H1 (cell line): Measurements from ENCODE around the gene ENPP6. TPM values are rescaled to one million over a fixed set of nuclear protein-coding genes. Genes with fewer than 3 reads are reported as not detected.

Experiments
- BRCA1 ChIP-seq: IDR thresholded peaks from 2 replicates; pipeline ENCODE4 v1.6.1; 2012; ENCODE audit warnings: low read depth, low read length, improper control_type of control experiment
- SIX5 ChIP-seq: IDR thresholded peaks from 2 replicates; pipeline ENCODE4 v1.6.1; 2011; ENCODE audit warnings: mild to moderate bottlenecking, low read depth, low read length
- SP4 ChIP-seq: IDR thresholded peaks from 2 replicates; pipeline ENCODE4 v1.6.1; 2012; ENCODE audit warnings: low read length, inconsistent platforms
- polyA plus RNA-seq, 7 experiments: library from polyadenylated mRNA; depleted of rRNA in 3 of 7; stranded (reverse) in 5 of 7; unstranded in 2 of 7; fragments of >200 nt in 5 of 7; fragments of 200-250 nt in 2 of 7; gene quantifications; 1 replicate in 5 of 7; 2 replicates in 1 of 7; 4 replicates in 1 of 7; pipeline versions ENCODE4 v1.2.1 to v1.2.3, GENCODE V29; 2011 to 2013; ENCODE audit warnings: missing spikeins in 2 of 7, mixed read lengths in 2 of 7
- total RNA-seq: library from RNA; stranded (reverse); fragmentation: NEBNext Ultra II Directional; extraction: Animal tissue kit (Norgen Biotek cat#: 25700); gene quantifications from 2 replicates; pipeline ENCODE4 v1.2.1, GENCODE V29; 2021
- TF ChIP-seq, protein P1 (sequence below): IDR thresholded peaks from 2 replicates; pipeline ENCODE4 v1.6.1; 2011; ENCODE audit warnings: low read depth, mild to moderate bottlenecking, low read length; ENCODE audit not compliant: insufficient read depth

The ENPP6 gene
- total and polyA plus RNA-seq, 2 of the 8 experiments (the other 6 are each of a cell fraction or from before 2014, with no cell fraction given): 0.11 to 0.20 TPM

- TF ChIP-seq, protein P1, sequence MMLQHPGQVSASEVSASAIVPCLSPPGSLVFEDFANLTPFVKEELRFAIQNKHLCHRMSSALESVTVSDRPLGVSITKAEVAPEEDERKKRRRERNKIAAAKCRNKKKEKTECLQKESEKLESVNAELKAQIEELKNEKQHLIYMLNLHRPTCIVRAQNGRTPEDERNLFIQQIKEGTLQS: no peak
- TF ChIP-seq BRCA1 (no peak), SIX5 (no peak), SP4 (no peak)
Observed at GRCh38 chr4:184267206-184267608, 49.5 kb upstream of the ENPP6 start (continued).
